ENCODE measurements around the gene RBFOX2. TPM values are rescaled to one million over a fixed set of nuclear protein-coding genes. Genes with fewer than 3 reads are reported as not detected.

RBFOX2 gene
- total and polyA plus RNA-seq, 2 of the 8 experiments (the other 6 are each of a cell fraction or from before 2014, with no cell fraction given), result 121 to 122 TPM

- Histone ChIP-seq H3K36me3 (ENCODE audit: control insufficient read depth in 2 of 4, insufficient read depth in 4 of 4, low read length in 3 of 4) (no peaks in the 10 kb centered on the region), H2BK20ac (ENCODE audit: low read length) (no peak overlapping the region), H3K79me1 (ENCODE audit: low read depth, low read length) (peaks cover 4% of the 10 kb centered on the region; the same call in 1 of the 2 replicates), H4K5ac (ENCODE audit: insufficient read length, low read depth, low read length) (no peak overlapping the region), H2BK120ac (replicated peaks; ENCODE audit: low read depth, low read length) (no peak overlapping the region), H3K79me2 (ENCODE audit: control insufficient read depth in 1 of 2, insufficient read depth in 2 of 2, low read length in 2 of 2) (peaks cover 0 to 30% of the 10 kb centered on the region in 2 experiments; a peak in 2 of 4 replicates), H3K4me2 (ENCODE audit: insufficient read depth in 1 of 2, low read depth in 2 of 2, low read length in 2 of 2) (no peak overlapping the region), H2BK15ac (ENCODE audit: low read length) (no peak overlapping the region), H3K18ac (ENCODE audit: extremely low read depth, low read length) (no peak overlapping the region), H3K23ac (ENCODE audit: insufficient read length) (no peak overlapping the region), H4K20me1 (replicated peaks in 1 of 2; ENCODE audit: control insufficient read depth in 1 of 2, insufficient read depth in 2 of 2, low read length in 2 of 2) (peaks cover 2% of the 10 kb centered on the region in 2 experiments), H3K23me2 (ENCODE audit: low read depth, low read length) (no peaks in the 10 kb centered on the region; the same call in 1 of the 2 replicates), H3K9ac (replicated peaks in 1 of 4; ENCODE audit: extremely low read depth in 1 of 4, low read depth in 3 of 4, low read length in 3 of 4) (no peak overlapping the region), H3K4ac (replicated peaks; ENCODE audit: insufficient read length, low read depth, low read length) (no peak overlapping the region), H2BK12ac (ENCODE audit: low read depth, low read length) (no peak overlapping the region), H4K91ac (replicated peaks; ENCODE audit: insufficient read length, low read length) (no peak overlapping the region), H3K9me3 (ENCODE audit: insufficient read depth in 2 of 2, low read depth in 1 of 2, low read length in 1 of 2) (no peaks in the 10 kb centered on the region), H2AK5ac (ENCODE audit: low read depth, low read length) (no peak overlapping the region), H3K4me1 (replicated peaks in 1 of 4; ENCODE audit: control insufficient read depth in 3 of 4, insufficient read depth in 4 of 4, low read length in 3 of 4) (peaks cover 0 to 3% (median 0%) of the 10 kb centered on the region in 4 experiments; a peak in 1 of 7 replicates), H3K27ac (ENCODE audit: low read depth, low read length) (no peak overlapping the region), H2BK5ac (ENCODE audit: low read depth, low read length) (no peak overlapping the region), H4K8ac (ENCODE audit: extremely low read depth, insufficient read depth, low read length) (no peak overlapping the region), H3K27me3 (replicated peaks in 1 of 4; ENCODE audit: control insufficient read depth in 3 of 4, extremely low read depth in 1 of 4, insufficient read depth in 3 of 4, low read length in 3 of 4) (no peaks in the 10 kb centered on the region), H3K56ac (replicated peaks; ENCODE audit: insufficient read length, low read depth, low read length) (no peak overlapping the region), H2AFZ (ENCODE audit: low read length) (no peak overlapping the region), H3K14ac (ENCODE audit: insufficient read length) (no peak overlapping the region), H3K4me3 (ENCODE audit: extremely low read depth in 1 of 4, insufficient read depth in 2 of 4, low read depth in 3 of 4, low read length in 4 of 4) (no peak overlapping the region)
- FAIRE-seq (no peak), DNase-seq (ENCODE audit: low read depth in 1 of 2, low spot score in 2 of 2) (no peak)
- CTCF ChIA-PET (ENCODE audit: partially characterized antibody), result interaction anchor here (0.6 to 0.7 kb wide), 2 partner anchors 11 to 86 kb away, joined by 3 read pairs; no protein-coding TSS in a partner anchor
- no peak for TF ChIP-seq ATF3 (IDR thresholded peaks at IDR 0.05; ENCODE audit: insufficient read depth, low read depth, low read length)
- no peak for TF ChIP-seq TEAD4 (IDR thresholded peaks at IDR 0.05; ENCODE audit: low read depth, low read length)
- no peak for TF ChIP-seq SIX5 (IDR thresholded peaks at IDR 0.05; ENCODE audit: low read depth, low read length)
- POLR2A ChIA-PET (ENCODE audit: partially characterized antibody), result no interaction called here
Measured at GRCh38 chr22:35852076-35852475, 176.5 kb downstream of the RBFOX2 start.

All from H1 (cell line).